HepG2 (cell line): ENCODE data around the gene SPNS1. TPM values are rescaled to one million over a fixed set of nuclear protein-coding genes. Genes with fewer than 3 reads are reported as not detected.

ENCODE experiments used
- ARNT ChIP-seq: fragments of 450-650 bp; IDR thresholded peaks from 2 replicates; pipeline ENCODE4 v1.6.1; 2017
- CAMTA2 ChIP-seq: sonication (generic); formaldehyde crosslinking; IDR thresholded peaks from 2 replicates; pipeline ENCODE4 v1.4.0; 2020; ENCODE audit warnings: mild to moderate bottlenecking, missing genetic modification reagents, borderline replicate concordance
- GTF2F1 ChIP-seq: fragments of 150-350 bp; IDR thresholded peaks from 2 replicates; pipeline ENCODE4 v1.6.1; 2014; ENCODE audit warnings: low read length
- HNRNPL ChIP-seq: fragments of 200-400 bp; formaldehyde crosslinking; IDR thresholded peaks from 2 replicates; pipeline ENCODE4 v1.6.1; 2017; ENCODE audit warnings: mild to moderate bottlenecking, low read depth, low read length
- MBNL3 ChIP-seq: fragments of 250-450 bp; sonication (Bioruptor Pico); conservative IDR thresholded peaks from 2 replicates; pipeline ENCODE4 v1.8.0; 2022; ENCODE audit warnings: mild to moderate bottlenecking, inconsistent platforms
- MZF1 ChIP-seq: sonication (generic); formaldehyde crosslinking; IDR thresholded peaks from 2 replicates; pipeline ENCODE4 v1.8.1; 2023; ENCODE audit warnings: mild to moderate bottlenecking, missing genetic modification reagents, borderline replicate concordance
- NFE2 ChIP-seq: sonication (generic); formaldehyde crosslinking; IDR thresholded peaks from 2 replicates; pipeline ENCODE4 v1.4.0; 2020; ENCODE audit warnings: missing genetic modification reagents
- PBX2 ChIP-seq: IDR thresholded peaks from 2 replicates; pipeline ENCODE4 v1.6.1; 2016; ENCODE audit warnings: control low read depth
- PHB2 ChIP-seq: fragments of 450-650 bp; IDR thresholded peaks from 2 replicates; pipeline ENCODE4 v1.6.1; 2018; ENCODE audit not compliant: partially characterized antibody
- PHF21A ChIP-seq: sonication (generic); formaldehyde crosslinking; IDR thresholded peaks from 2 replicates; pipeline ENCODE4 v1.5.0; 2020; ENCODE audit warnings: mild to moderate bottlenecking, missing genetic modification reagents
- PPARG ChIP-seq: conservative IDR thresholded peaks from 2 replicates; pipeline ENCODE4 v1.6.1; 2016; ENCODE audit warnings: missing biosample characterization, missing genetic modification reagents
- STAG1 ChIP-seq: sonication (generic); formaldehyde crosslinking; IDR thresholded peaks from 2 replicates; pipeline ENCODE4 v1.4.0; 2020; ENCODE audit warnings: missing genetic modification reagents
- ZBTB14 ChIP-seq: sonication (generic); formaldehyde crosslinking; IDR thresholded peaks from 2 replicates; pipeline ENCODE4 v1.4.0; 2020; ENCODE audit warnings: missing genetic modification reagents
- ZFP36L2 ChIP-seq: sonication (generic); formaldehyde crosslinking; IDR thresholded peaks from 2 replicates; pipeline ENCODE4 v1.4.0; 2020; ENCODE audit warnings: missing genetic modification reagents
- ZMYM2 ChIP-seq: sonication (generic); formaldehyde crosslinking; IDR thresholded peaks from 2 replicates; pipeline ENCODE4 v1.8.0; 2022; ENCODE audit warnings: mild to moderate bottlenecking, missing genetic modification reagents
- ZNF17 ChIP-seq: sonication (generic); formaldehyde crosslinking; IDR thresholded peaks from 2 replicates; pipeline ENCODE4 v1.5.0; 2020; ENCODE audit warnings: mild to moderate bottlenecking, missing genetic modification reagents
- ZNF234 ChIP-seq: sonication (generic); formaldehyde crosslinking; conservative IDR thresholded peaks from 2 replicates; pipeline ENCODE4 v1.5.1; 2020; ENCODE audit warnings: mild to moderate bottlenecking, missing genetic modification reagents
- ZNF280B ChIP-seq: sonication (generic); formaldehyde crosslinking; IDR thresholded peaks from 2 replicates; pipeline ENCODE4 v1.5.0; 2020; ENCODE audit warnings: missing genetic modification reagents, mild to moderate bottlenecking, borderline replicate concordance
- ZNF317 ChIP-seq: sonication (generic); formaldehyde crosslinking; IDR thresholded peaks from 2 replicates; pipeline ENCODE4 v1.5.0; 2020; ENCODE audit warnings: mild to moderate bottlenecking, missing genetic modification reagents
- ZNF335 ChIP-seq: sonication (generic); formaldehyde crosslinking; IDR thresholded peaks from 2 replicates; pipeline ENCODE4 v1.4.0; 2020; ENCODE audit warnings: missing genetic modification reagents
- ZNF432 ChIP-seq: sonication (generic); formaldehyde crosslinking; IDR thresholded peaks from 2 replicates; pipeline ENCODE4 v1.5.0; 2020; ENCODE audit warnings: missing genetic modification reagents, mild to moderate bottlenecking, borderline replicate concordance
- ZNF512 ChIP-seq: sonication (generic); formaldehyde crosslinking; IDR thresholded peaks from 2 replicates; pipeline ENCODE4 v1.4.0; 2020; ENCODE audit warnings: mild to moderate bottlenecking, missing genetic modification reagents
- ZNF556 ChIP-seq: sonication (generic); formaldehyde crosslinking; IDR thresholded peaks from 2 replicates; pipeline ENCODE4 v1.4.0; 2020; ENCODE audit warnings: mild to moderate bottlenecking, missing genetic modification reagents, borderline replicate concordance
- ZNF614 ChIP-seq: IDR thresholded peaks from 2 replicates; pipeline ENCODE4 v1.6.1; 2018; ENCODE audit warnings: missing biosample characterization, missing genetic modification reagents, inconsistent platforms, borderline replicate concordance
- ZNF615 ChIP-seq: sonication (generic); formaldehyde crosslinking; IDR thresholded peaks from 2 replicates; pipeline ENCODE4 v1.5.0; 2020; ENCODE audit warnings: mild to moderate bottlenecking, missing genetic modification reagents, borderline replicate concordance
- ZNF768 ChIP-seq: sonication (generic); formaldehyde crosslinking; IDR thresholded peaks from 2 replicates; pipeline ENCODE4 v1.4.0; 2020; ENCODE audit warnings: missing genetic modification reagents
- ZNF790 ChIP-seq: sonication (generic); formaldehyde crosslinking; IDR thresholded peaks from 2 replicates; pipeline ENCODE4 v1.8.0; 2022; ENCODE audit warnings: missing genetic modification reagents, mild to moderate bottlenecking, borderline replicate concordance
- polyA plus RNA-seq, 8 experiments: library from polyadenylated mRNA; depleted of rRNA in 3 of 8; stranded (reverse) in 7 of 8; unstranded in 1 of 8; fragments of >200 nt; fragmentation: Illumina TruSeq in 4 of 8; extraction: Trizol in 4 of 8; gene quantifications; 2 replicates each; pipeline versions ENCODE4 v1.2.1 to v1.2.3, GENCODE V29; 2011 to 2016; ENCODE audit warnings: low read depth in 4 of 8, missing spikeins in 1 of 8, mixed read lengths in 1 of 8; ENCODE audit not compliant: insufficient read depth in 1 of 8
- total RNA-seq, 5 experiments: library from RNA; depleted of rRNA; stranded (reverse); fragments of >200 nt; fragmentation: Illumina TruSeq; extraction: Trizol; gene quantifications; 2 replicates each; pipeline ENCODE4 v1.2.3, GENCODE V29; 2016; ENCODE audit warnings: low read depth in 1 of 5

SPNS1 gene
- total and polyA plus RNA-seq, 2 of the 13 experiments (the other 11 are each of a cell fraction or from before 2014, with no cell fraction given): 25.6 to 38.8 TPM

GRCh38 chr16:28974437-28975157 lies at the start of gene SPNS1 (continued):
- no peak for TF ChIP-seq ARNT
- peak; percentile 91; the same call in 1 of the 2 replicates for TF ChIP-seq ZNF556
- peak; percentile 42 for TF ChIP-seq ZBTB14 (CRISPR knock-in tag)
- TF ChIP-seq ZNF234: no peak; the same call in 1 of the 2 replicates
- peak; percentile 12; the same call in 1 of the 2 replicates for TF ChIP-seq STAG1 (CRISPR knock-in tag)
- TF ChIP-seq ZNF280B: peak; percentile 59; the same call in 1 of the 2 replicates
- no peak for TF ChIP-seq MBNL3 (CRISPR knock-in tag)
- peak; percentile 44; the same call in 1 of the 2 replicates for TF ChIP-seq PBX2 (CRISPR knock-in tag)
- TF ChIP-seq GTF2F1: peak; percentile 76; the same call in 1 of the 2 replicates
- TF ChIP-seq MZF1: no peak
- TF ChIP-seq HNRNPL: peak; percentile 65; the same call in 1 of the 2 replicates
- TF ChIP-seq ZNF790 (CRISPR knock-in tag): peak; percentile 23; the same call in 1 of the 2 replicates
- TF ChIP-seq ZFP36L2 (CRISPR knock-in tag): no peak
- no peak for TF ChIP-seq PHB2
- TF ChIP-seq ZNF614 (CRISPR knock-in tag): no peak
- TF ChIP-seq ZMYM2: no peak
- no peak for TF ChIP-seq ZNF615
- no peak; the same call in 1 of the 2 replicates for TF ChIP-seq ZNF512 (CRISPR knock-in tag)
- peak; percentile 84 for TF ChIP-seq ZNF317
- TF ChIP-seq CAMTA2: peak; percentile 88; the same call in 1 of the 2 replicates
- TF ChIP-seq ZNF768: peak; percentile 75
- no peak for TF ChIP-seq ZNF432 (CRISPR knock-in tag)
- TF ChIP-seq PHF21A (CRISPR knock-in tag): peak; percentile 74; the same call in 1 of the 2 replicates
- TF ChIP-seq ZNF17 (CRISPR knock-in tag): no peak
- 0 out of 2 replicates have a peak, but pooled peaks have one; percentile 29 for TF ChIP-seq PPARG (CRISPR knock-in tag)
- TF ChIP-seq ZNF335 (CRISPR knock-in tag): peak; percentile 82
- TF ChIP-seq NFE2: no peak
